ENCODE measurements around the gene PPP4R3B. TPM values are rescaled to one million over a fixed set of nuclear protein-coding genes. Genes with fewer than 3 reads are reported as not detected.
"Not testable (repeated sequence)": the region's sequence is repeated elsewhere in the genome, so short reads cannot be mapped to it uniquely, and the experiment has no call there.

Gene PPP4R3B
- total RNA-seq, 1 experiment from 2014 or later: 51.4 TPM

- Histone ChIP-seq H3K36me3 (peaks cover 45% of the 10 kb centered on the region), H3K27ac (no peak overlapping the region), H3K4me3 (no peak overlapping the region), H3K9me3 (replicated peaks) (no peaks in the 10 kb centered on the region), H3K27me3 (replicated peaks) (no peaks in the 10 kb centered on the region), H3K4me1 (replicated peaks) (no peaks in the 10 kb centered on the region)
- DNase-seq (ENCODE audit: low read depth in 1 of 2, low spot score in 2 of 2): no peak
These were observed 7.4 kb downstream of the PPP4R3B start for GRCh38 chr2:55609938-55610578.

- peaks cover 38% of the 10 kb centered on the region for H3K36me3 ChIP-seq
- H3K27ac ChIP-seq: no peak overlapping the region
- no peaks in the 10 kb centered on the region for H3K27me3 ChIP-seq (replicated peaks)
- DNase-seq (ENCODE audit: low read depth in 1 of 2, low spot score in 2 of 2): no peak
- H3K4me1 ChIP-seq (replicated peaks): peaks cover 2% of the 10 kb centered on the region; the same call in 1 of the 2 replicates
- no peak overlapping the region for H3K4me3 ChIP-seq
- H3K9me3 ChIP-seq (replicated peaks): no peaks in the 10 kb centered on the region
These were observed 8.1 kb downstream of the PPP4R3B start for GRCh38 chr2:55609193-55609794.

GRCh38 chr2:55607717-55608116, 9.7 kb downstream of the PPP4R3B start:
- Histone ChIP-seq H3K4me1 (replicated peaks) (peaks cover 5% of the 10 kb centered on the region; the same call in 1 of the 2 replicates), H3K27me3 (replicated peaks) (no peaks in the 10 kb centered on the region), H3K9me3 (replicated peaks) (no peaks in the 10 kb centered on the region), H3K36me3 (peaks cover 33% of the 10 kb centered on the region), H3K4me3 (no peak overlapping the region), H3K27ac (no peak overlapping the region)
- DNase-seq (ENCODE audit: low read depth in 1 of 2, low spot score in 2 of 2): no peak

- H3K27me3 ChIP-seq (replicated peaks): no peaks in the 10 kb centered on the region
- no peaks in the 10 kb centered on the region for H3K9me3 ChIP-seq (replicated peaks)
- H3K4me1 ChIP-seq (replicated peaks): peaks cover 5% of the 10 kb centered on the region; the same call in 1 of the 2 replicates
- peaks cover 26% of the 10 kb centered on the region for H3K36me3 ChIP-seq
- no peak for DNase-seq (ENCODE audit: low read depth in 1 of 2, low spot score in 2 of 2)
- H3K27ac ChIP-seq: no peak overlapping the region
- H3K4me3 ChIP-seq: no peak overlapping the region
These were observed 13.3 kb downstream of the PPP4R3B start for GRCh38 chr2:55604027-55604565.

- Histone ChIP-seq H3K27ac (no peak overlapping the region), H3K27me3 (replicated peaks) (no peaks in the 10 kb centered on the region), H3K4me1 (replicated peaks) (peaks cover 5% of the 10 kb centered on the region; the same call in 1 of the 2 replicates), H3K36me3 (peaks cover 46% of the 10 kb centered on the region), H3K4me3 (no peak overlapping the region), H3K9me3 (replicated peaks) (no peaks in the 10 kb centered on the region)
- no peak for DNase-seq (ENCODE audit: low read depth in 1 of 2, low spot score in 2 of 2)
These were observed 15.6 kb downstream of the PPP4R3B start for GRCh38 chr2:55601849-55602248.

- Histone ChIP-seq H3K9me3 (replicated peaks) (no peaks in the 10 kb centered on the region), H3K4me3 (no peak overlapping the region), H3K27me3 (replicated peaks) (no peaks in the 10 kb centered on the region), H3K27ac (no peak overlapping the region), H3K36me3 (peaks cover 58% of the 10 kb centered on the region), H3K4me1 (replicated peaks) (no peaks in the 10 kb centered on the region)
- DNase-seq (ENCODE audit: low read depth in 1 of 2, low spot score in 2 of 2): no peak
These were observed 19.2 kb downstream of the PPP4R3B start for GRCh38 chr2:55598056-55598795.

- not testable (repeated sequence) for H3K27me3 ChIP-seq (replicated peaks); H3K9me3 ChIP-seq (replicated peaks); DNase-seq (ENCODE audit: low read depth in 1 of 2, low spot score in 2 of 2); H3K4me1 ChIP-seq (replicated peaks); H3K4me3 ChIP-seq; H3K27ac ChIP-seq
- H3K36me3 ChIP-seq: peaks cover 43% of the 10 kb centered on the region
These were observed 20.6 kb downstream of the PPP4R3B start for GRCh38 chr2:55596795-55597194.

- no peaks in the 10 kb centered on the region for H3K27me3 ChIP-seq (replicated peaks)
- DNase-seq (ENCODE audit: low read depth in 1 of 2, low spot score in 2 of 2): no peak
- H3K4me1 ChIP-seq (replicated peaks): no peaks in the 10 kb centered on the region
- H3K27ac ChIP-seq: no peak overlapping the region
- no peaks in the 10 kb centered on the region for H3K9me3 ChIP-seq (replicated peaks)
- H3K4me3 ChIP-seq: no peak overlapping the region
- H3K36me3 ChIP-seq: peaks cover 39% of the 10 kb centered on the region
These were observed 21.9 kb downstream of the PPP4R3B start for GRCh38 chr2:55595536-55595935.

- H3K9me3 ChIP-seq (replicated peaks): no peaks in the 10 kb centered on the region
- no peak overlapping the region for H3K27ac ChIP-seq
- H3K36me3 ChIP-seq: peaks cover 29% of the 10 kb centered on the region
- no peaks in the 10 kb centered on the region for H3K27me3 ChIP-seq (replicated peaks)
- H3K4me3 ChIP-seq: no peak overlapping the region
- no peak for DNase-seq (ENCODE audit: low read depth in 1 of 2, low spot score in 2 of 2)
- no peaks in the 10 kb centered on the region for H3K4me1 ChIP-seq (replicated peaks)
These were observed 25.3 kb downstream of the PPP4R3B start for GRCh38 chr2:55592130-55592529.

GRCh38 chr2:55590810-55591440, 26.5 kb downstream of the PPP4R3B start:
- peak in 1 of 2 experiments; percentile 50 for DNase-seq (ENCODE audit: low read depth in 1 of 2, low spot score in 2 of 2)
- no peak overlapping the region for H3K27ac ChIP-seq
- H3K9me3 ChIP-seq (replicated peaks): no peaks in the 10 kb centered on the region
- no peaks in the 10 kb centered on the region for H3K27me3 ChIP-seq (replicated peaks)
- H3K4me1 ChIP-seq (replicated peaks): peaks cover 7% of the 10 kb centered on the region
- H3K4me3 ChIP-seq: no peak overlapping the region
- H3K36me3 ChIP-seq: peaks cover 25% of the 10 kb centered on the region

- peak in 1 of 2 experiments; percentile 44 for DNase-seq (ENCODE audit: low read depth in 1 of 2, low spot score in 2 of 2)
- Histone ChIP-seq H3K27ac (peak overlapping the region; percentile 87), H3K4me1 (replicated peaks) (peaks cover 12% of the 10 kb centered on the region), H3K4me3 (no peak overlapping the region), H3K9me3 (replicated peaks) (no peaks in the 10 kb centered on the region), H3K36me3 (peaks cover 44% of the 10 kb centered on the region), H3K27me3 (replicated peaks) (no peaks in the 10 kb centered on the region)
These were observed 31.9 kb downstream of the PPP4R3B start for GRCh38 chr2:55585451-55586080.

GRCh38 chr2:55581874-55582547, 35.4 kb downstream of the PPP4R3B start:
- Histone ChIP-seq H3K9me3 (replicated peaks) (no peaks in the 10 kb centered on the region), H3K27ac (no peak overlapping the region), H3K4me3 (no peak overlapping the region), H3K4me1 (replicated peaks) (peaks cover 12% of the 10 kb centered on the region), H3K36me3 (peaks cover 55% of the 10 kb centered on the region), H3K27me3 (replicated peaks) (no peaks in the 10 kb centered on the region)
- DNase-seq (ENCODE audit: low read depth in 1 of 2, low spot score in 2 of 2): no peak

GRCh38 chr2:55581435-55581834, 36.0 kb downstream of the PPP4R3B start:
- no peak for DNase-seq (ENCODE audit: low read depth in 1 of 2, low spot score in 2 of 2)
- Histone ChIP-seq H3K27ac (no peak overlapping the region), H3K4me3 (no peak overlapping the region), H3K4me1 (replicated peaks) (peaks cover 10% of the 10 kb centered on the region), H3K27me3 (replicated peaks) (no peaks in the 10 kb centered on the region), H3K9me3 (replicated peaks) (no peaks in the 10 kb centered on the region), H3K36me3 (peaks cover 55% of the 10 kb centered on the region)

Data from SJSA1 (cell line).